ENCODE measurements around the gene MAP3K9.

The MAP3K9 gene

GRCh38 chr14:70726651-70727375 lies 82.5 kb downstream of the MAP3K9 start:
- WGBS (ENCODE audit: extremely low coverage, insufficient coverage, insufficient read length) = no CpG with 5 or more reads among the region's 6 CpGs
- H3K9me3 ChIP-seq (ENCODE audit: insufficient read depth, low read depth, low read length) = no peaks in the 10 kb centered on the region
- DNase-seq = no peak

DNA sequence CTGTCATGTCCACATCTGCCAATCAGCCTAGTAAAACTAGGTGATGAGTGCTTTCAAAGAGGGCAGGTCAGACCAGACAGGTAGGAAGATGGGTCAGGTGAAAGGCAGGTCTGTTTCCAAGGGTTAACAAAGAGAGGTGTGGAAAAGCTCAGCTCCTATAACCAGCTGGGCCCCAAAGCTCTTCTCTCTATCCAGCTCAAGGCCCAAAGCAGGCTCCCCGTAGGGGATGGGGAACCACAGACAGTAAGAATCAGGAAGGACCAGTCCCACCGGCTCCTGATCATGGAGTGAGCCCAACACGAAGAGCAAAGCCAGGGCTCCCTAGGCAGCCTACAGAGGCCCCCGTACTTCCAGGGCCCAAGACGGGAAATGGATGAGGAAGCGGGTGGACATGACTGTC lies 84.4 kb downstream of the MAP3K9 start:
- Histone ChIP-seq H3K27me3 (ENCODE audit: insufficient read depth, low read length) (no peaks in the 10 kb centered on the region), H2AK5ac (ENCODE audit: low read length) (no peak overlapping the region), H3K9ac (ENCODE audit: low read length) (no peak overlapping the region), H4K12ac (ENCODE audit: low read depth, low read length) (no peak overlapping the region), H3K4me2 (ENCODE audit: low read length) (no peak overlapping the region), H3K14ac (ENCODE audit: low read length) (no peak overlapping the region), H3K4me3 (ENCODE audit: low read depth, low read length) (no peak overlapping the region), H2BK12ac (ENCODE audit: low read length) (no peak overlapping the region), H4K8ac (ENCODE audit: low read depth, low read length) (no peak overlapping the region), H3K23ac (ENCODE audit: low read length) (no peak overlapping the region), H2AFZ (ENCODE audit: insufficient read depth, low read length, poor library complexity) (no peak overlapping the region), H3K9me3 (ENCODE audit: insufficient read depth, low read depth, low read length) (no peaks in the 10 kb centered on the region), H2BK5ac (ENCODE audit: low read depth, low read length, poor library complexity) (no peak overlapping the region), H2BK120ac (ENCODE audit: insufficient read depth, low read length, poor library complexity) (no peak overlapping the region), H3K4ac (ENCODE audit: low read depth, low read length) (no peak overlapping the region), H3K36me3 (ENCODE audit: control insufficient read depth in 1 of 2, insufficient read depth in 2 of 2, low read length in 2 of 2) (peaks cover 6 to 13% of the 10 kb centered on the region in 2 experiments), H4K91ac (ENCODE audit: low read depth, low read length) (no peak overlapping the region), H3K18ac (ENCODE audit: low read length) (no peak overlapping the region), H3K79me1 (ENCODE audit: low read length) (no peaks in the 10 kb centered on the region), H3K4me1 (ENCODE audit: control insufficient read depth in 1 of 2, insufficient read depth in 2 of 2, low read length in 2 of 2) (peaks cover 13 to 15% of the 10 kb centered on the region in 2 experiments), H3K79me2 (ENCODE audit: control insufficient read depth, insufficient read depth, low read length, poor library complexity) (no peaks in the 10 kb centered on the region), H3K27ac (ENCODE audit: low read depth, low read length) (peak overlapping the region; percentile 1)
- DNase-seq = no peak
- WGBS (ENCODE audit: extremely low coverage, insufficient coverage, insufficient read length) = no CpG with 5 or more reads among the region's 6 CpGs

More at GRCh38 chr14:70726651-70727375, 82.5 kb downstream of the MAP3K9 start:
- no peak overlapping the region for H4K91ac ChIP-seq (ENCODE audit: low read depth, low read length)
- no peak overlapping the region for H3K18ac ChIP-seq (ENCODE audit: low read length)
- no peak overlapping the region for H3K27ac ChIP-seq (ENCODE audit: low read depth, low read length)
- no peak overlapping the region for H2BK12ac ChIP-seq (ENCODE audit: low read length)
- no peaks in the 10 kb centered on the region for H3K79me2 ChIP-seq (ENCODE audit: control insufficient read depth, insufficient read depth, low read length, poor library complexity)
- H3K4me1 ChIP-seq (ENCODE audit: control insufficient read depth in 1 of 2, insufficient read depth in 2 of 2, low read length in 2 of 2) = peaks cover 13 to 17% of the 10 kb centered on the region in 2 experiments
- H3K9ac ChIP-seq (ENCODE audit: low read length) = no peak overlapping the region
- no peak overlapping the region for H3K4ac ChIP-seq (ENCODE audit: low read depth, low read length)
- no peak overlapping the region for H2AFZ ChIP-seq (ENCODE audit: insufficient read depth, low read length, poor library complexity)
- H4K12ac ChIP-seq (ENCODE audit: low read depth, low read length) = no peak overlapping the region
- no peak overlapping the region for H3K23ac ChIP-seq (ENCODE audit: low read length)
- no peaks in the 10 kb centered on the region for H3K79me1 ChIP-seq (ENCODE audit: low read length)
- H3K14ac ChIP-seq (ENCODE audit: low read length) = no peak overlapping the region
- peaks cover 14 to 24% of the 10 kb centered on the region in 2 experiments for H3K36me3 ChIP-seq (ENCODE audit: control insufficient read depth in 1 of 2, insufficient read depth in 2 of 2, low read length in 2 of 2)
- H2BK5ac ChIP-seq (ENCODE audit: low read depth, low read length, poor library complexity) = no peak overlapping the region
- no peak overlapping the region for H4K8ac ChIP-seq (ENCODE audit: low read depth, low read length)
- no peak overlapping the region for H3K4me2 ChIP-seq (ENCODE audit: low read length)
- no peak overlapping the region for H2AK5ac ChIP-seq (ENCODE audit: low read length)
- H3K27me3 ChIP-seq (ENCODE audit: insufficient read depth, low read length) = no peaks in the 10 kb centered on the region
- no peak overlapping the region for H3K4me3 ChIP-seq (ENCODE audit: low read depth, low read length)
- no peak overlapping the region for H2BK120ac ChIP-seq (ENCODE audit: insufficient read depth, low read length, poor library complexity)

GRCh38 chr14:70724110-70724509 lies 85.2 kb downstream of the MAP3K9 start:
- no peak overlapping the region for H2BK12ac ChIP-seq (ENCODE audit: low read length)
- no peak overlapping the region for H3K4ac ChIP-seq (ENCODE audit: low read depth, low read length)
- no peak overlapping the region for H3K14ac ChIP-seq (ENCODE audit: low read length)
- H3K27ac ChIP-seq (ENCODE audit: low read depth, low read length) = no peak overlapping the region
- no peak overlapping the region for H3K4me3 ChIP-seq (ENCODE audit: low read depth, low read length)
- H3K79me2 ChIP-seq (ENCODE audit: control insufficient read depth, insufficient read depth, low read length, poor library complexity) = no peaks in the 10 kb centered on the region
- H4K8ac ChIP-seq (ENCODE audit: low read depth, low read length) = no peak overlapping the region
- H3K36me3 ChIP-seq (ENCODE audit: control insufficient read depth in 1 of 2, insufficient read depth in 2 of 2, low read length in 2 of 2) = peaks cover 2 to 6% of the 10 kb centered on the region in 2 experiments
- H3K4me1 ChIP-seq (ENCODE audit: control insufficient read depth in 1 of 2, insufficient read depth in 2 of 2, low read length in 2 of 2) = peaks cover 13 to 15% of the 10 kb centered on the region in 2 experiments
- no peak overlapping the region for H4K12ac ChIP-seq (ENCODE audit: low read depth, low read length)
- no peak overlapping the region for H4K91ac ChIP-seq (ENCODE audit: low read depth, low read length)
- WGBS (ENCODE audit: extremely low coverage, insufficient coverage, insufficient read length) = no CpG with 5 or more reads among the region's 3 CpGs
- no peak overlapping the region for H3K18ac ChIP-seq (ENCODE audit: low read length)
- no peak for DNase-seq
- no peak overlapping the region for H3K23ac ChIP-seq (ENCODE audit: low read length)
- H2BK120ac ChIP-seq (ENCODE audit: insufficient read depth, low read length, poor library complexity) = no peak overlapping the region
- H3K4me2 ChIP-seq (ENCODE audit: low read length) = no peak overlapping the region
- no peaks in the 10 kb centered on the region for H3K9me3 ChIP-seq (ENCODE audit: insufficient read depth, low read depth, low read length)
- no peaks in the 10 kb centered on the region for H3K79me1 ChIP-seq (ENCODE audit: low read length)
- no peaks in the 10 kb centered on the region for H3K27me3 ChIP-seq (ENCODE audit: insufficient read depth, low read length)
- no peak overlapping the region for H2BK5ac ChIP-seq (ENCODE audit: low read depth, low read length, poor library complexity)
- H3K9ac ChIP-seq (ENCODE audit: low read length) = no peak overlapping the region
- no peak overlapping the region for H2AFZ ChIP-seq (ENCODE audit: insufficient read depth, low read length, poor library complexity)
- no peak overlapping the region for H2AK5ac ChIP-seq (ENCODE audit: low read length)

- H2AK5ac ChIP-seq (ENCODE audit: low read length) = no peak overlapping the region
- no peak overlapping the region for H3K9ac ChIP-seq (ENCODE audit: low read length)
- no peak overlapping the region for H2BK5ac ChIP-seq (ENCODE audit: low read depth, low read length, poor library complexity)
- H3K79me2 ChIP-seq (ENCODE audit: control insufficient read depth, insufficient read depth, low read length, poor library complexity) = no peaks in the 10 kb centered on the region
- H3K36me3 ChIP-seq (ENCODE audit: control insufficient read depth in 1 of 2, insufficient read depth in 2 of 2, low read length in 2 of 2) = no peaks in the 10 kb centered on the region
- no peak overlapping the region for H2AFZ ChIP-seq (ENCODE audit: insufficient read depth, low read length, poor library complexity)
- H3K18ac ChIP-seq (ENCODE audit: low read length) = no peak overlapping the region
- H2BK120ac ChIP-seq (ENCODE audit: insufficient read depth, low read length, poor library complexity) = no peak overlapping the region
- H2BK12ac ChIP-seq (ENCODE audit: low read length) = no peak overlapping the region
- H4K12ac ChIP-seq (ENCODE audit: low read depth, low read length) = no peak overlapping the region
- no peak for DNase-seq
- no peak overlapping the region for H3K4ac ChIP-seq (ENCODE audit: low read depth, low read length)
- no peak overlapping the region for H3K27ac ChIP-seq (ENCODE audit: low read depth, low read length)
- H3K27me3 ChIP-seq (ENCODE audit: insufficient read depth, low read length) = no peaks in the 10 kb centered on the region
- no peak overlapping the region for H3K4me3 ChIP-seq (ENCODE audit: low read depth, low read length)
- H3K23ac ChIP-seq (ENCODE audit: low read length) = no peak overlapping the region
- H4K91ac ChIP-seq (ENCODE audit: low read depth, low read length) = no peak overlapping the region
- H3K9me3 ChIP-seq (ENCODE audit: insufficient read depth, low read depth, low read length) = no peaks in the 10 kb centered on the region
- no peak overlapping the region for H4K8ac ChIP-seq (ENCODE audit: low read depth, low read length)
- peaks cover 15 to 18% of the 10 kb centered on the region in 2 experiments for H3K4me1 ChIP-seq (ENCODE audit: control insufficient read depth in 1 of 2, insufficient read depth in 2 of 2, low read length in 2 of 2)
- no peak overlapping the region for H3K14ac ChIP-seq (ENCODE audit: low read length)
- H3K4me2 ChIP-seq (ENCODE audit: low read length) = no peak overlapping the region
- no peaks in the 10 kb centered on the region for H3K79me1 ChIP-seq (ENCODE audit: low read length)
- no CpG with 5 or more reads among the region's 5 CpGs for WGBS (ENCODE audit: extremely low coverage, insufficient coverage, insufficient read length)
These were observed 86.0 kb downstream of the MAP3K9 start for GRCh38 chr14:70723276-70723675.
